ENCODE measurements around the gene RMND5B.

GRCh38 chr5:178083922-178084321 is 46.9 kb upstream of the RMND5B start:
- TF ChIP-seq CTCF (IDR thresholded peaks at IDR 0.05) = no peak
- no peak for TF ChIP-seq POLR2A (IDR thresholded peaks at IDR 0.05)
